Spleen (tissue), 11 donors: ENCODE data around the gene USP2. TPM values are rescaled to one million over a fixed set of nuclear protein-coding genes. Genes with fewer than 3 reads are reported as not detected.

Experiments
- DNase-seq: peaks from one replicate; pipeline ENCODE4 v3.0.0-alpha.2; 2020
- H3K27ac ChIP-seq, 8 donors: fragments of 200-600 bp; sonication (generic) in 7 of 8; 1 replicate in 4 of 8; 2 replicates in 4 of 8; pipeline versions ENCODE4 v1.5.0 to v1.8.0; 2016 to 2021; ENCODE audit warnings: inconsistent platforms in 4 of 8, mild to moderate bottlenecking in 4 of 8, moderate library complexity in 1 of 8
- H3K27me3 ChIP-seq, 7 donors: fragments of 200-600 bp; sonication (generic) in 6 of 7; replicated peaks in 1 of 7; 1 replicate in 4 of 7; 2 replicates in 3 of 7; pipeline versions ENCODE4 v1.5.0 to v1.8.0; 2016 to 2021; ENCODE audit warnings: inconsistent platforms in 3 of 7, mild to moderate bottlenecking in 1 of 7
- H3K36me3 ChIP-seq, 6 donors: fragments of 200-600 bp; sonication (generic) in 5 of 6; 1 replicate in 4 of 6; 2 replicates in 2 of 6; pipeline versions ENCODE4 v1.5.0 to v1.8.0; 2016 to 2021; ENCODE audit warnings: inconsistent platforms in 2 of 6
- H3K4me1 ChIP-seq, 6 donors: fragments of 200-600 bp; sonication (generic) in 5 of 6; 1 replicate in 3 of 6; 2 replicates in 3 of 6; pipeline versions ENCODE4 v1.5.0 to v1.8.0; 2016 to 2021; ENCODE audit warnings: inconsistent platforms in 3 of 6
- H3K4me3 ChIP-seq, 8 donors: fragments of 200-600 bp; sonication (generic) in 7 of 8; 1 replicate in 4 of 8; 2 replicates in 4 of 8; pipeline versions ENCODE4 v1.5.0 to v1.8.0; 2016 to 2021; ENCODE audit warnings: inconsistent platforms in 4 of 8, mild to moderate bottlenecking in 4 of 8, moderate library complexity in 2 of 8
- H3K9me3 ChIP-seq, 8 donors: fragments of 200-600 bp; sonication (generic) in 7 of 8; 1 replicate in 4 of 8; 2 replicates in 4 of 8; pipeline versions ENCODE4 v1.5.0 to v1.8.0; 2016 to 2021; ENCODE audit warnings: inconsistent platforms in 4 of 8
- CTCF ChIP-seq, 11 experiments: fragments of 200-600 bp in 7 of 11; fragments of 450-650 bp in 4 of 11; sonication (generic) in 4 of 11; IDR thresholded peaks in 8 of 11; conservative IDR thresholded peaks in 3 of 11; 1 replicate in 7 of 11; 2 replicates in 4 of 11; pipeline versions ENCODE4 v1.4.0 to v1.8.0; 2016 to 2021; ENCODE audit warnings: antibody characterized with exemption in 11 of 11, inconsistent platforms in 4 of 11, mild to moderate bottlenecking in 1 of 11
- POLR2A ChIP-seq, 3 donors: fragments of 450-650 bp; IDR thresholded peaks; one replicate each; pipeline ENCODE4 v1.5.1; 2017; ENCODE audit warnings: antibody characterized with exemption in 3 of 3, mild to moderate bottlenecking in 1 of 3
- POLR2AphosphoS5 ChIP-seq, 3 donors: sonication (generic); formaldehyde crosslinking; IDR thresholded peaks; one replicate each; pipeline ENCODE4 v1.5.1; 2017; ENCODE audit warnings: antibody characterized with exemption in 3 of 3
- WGBS, 5 donors: extraction: QIAGEN DNeasy Blood & Tissue Kit in 3 of 5; methylation state at CpG; one replicate each; pipeline versions ENCODE4 v1.1.5 to v1.1.7; 2013 to 2018; 5-methylcytosine and 5-hydroxymethylcytosine counted together
- intact Hi-C: fragments of 100-400 bp; cut with DNase I; formaldehyde crosslinking; loops from one replicate; pipeline ENCODE4 v1.15.0; 2023; ENCODE audit warnings: low total_unique reads
- polyA plus RNA-seq, 3 donors: library from polyadenylated mRNA; stranded (reverse); fragments of 200-250 nt; gene quantifications; one replicate each; pipeline ENCODE4 v1.2.1, GENCODE V29; 2013
- total RNA-seq, 7 donors: library from RNA; depleted of rRNA in 3 of 7; stranded (reverse); fragments of >200 nt in 3 of 7; fragmentation: NEBNext Ultra II Directional in 4 of 7; extraction: Animal tissue kit (Norgen Biotek cat#: 25700) in 4 of 7; gene quantifications; one replicate each; pipeline versions ENCODE4 v1.1.0 to v1.2.1, GENCODE V29; 2016 to 2021
- donor health status: healthy with polysubstance abuse.
- donor health status: DM: no; HTN: no; CAD: no; lungs with moderate emphysema.
- donor health status: DM: no; HTN: no; CAD: no.
- donor health status: Bipolar disorder and iron deficiency.
- donor health status: healthy.
- donor health status: DM: no; HTN: no; CAD: no.
- donor health status: DM: yes; HTN: yes; CAD: no.

The USP2 gene
- total and polyA plus RNA-seq, 10 donors = 0.15 to 0.88 (median 0.45) TPM

DNA sequence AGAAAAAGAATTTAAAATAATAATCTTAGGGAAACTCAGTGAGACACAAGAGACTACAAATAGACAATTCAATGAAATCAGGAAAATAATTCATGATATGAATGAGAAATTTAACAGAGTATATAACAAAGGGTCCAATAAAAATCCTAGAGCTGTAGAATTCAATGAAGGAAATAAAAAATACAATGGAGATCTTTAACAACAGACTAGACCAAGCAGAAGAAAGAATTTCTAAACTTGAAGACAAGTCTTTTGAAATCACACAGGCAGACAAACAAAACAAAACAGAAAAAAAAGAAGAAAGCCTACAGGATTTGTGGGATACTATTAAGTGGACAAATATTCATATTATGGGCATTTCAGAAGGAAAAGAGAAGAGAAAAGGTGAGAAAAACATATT is 16.2 kb upstream of the USP2 start:
- H3K4me3 ChIP-seq = no peak overlapping the region
- H3K36me3 ChIP-seq = no peaks in the 10 kb centered on the region
- H3K4me1 ChIP-seq = no peaks in the 10 kb centered on the region
- TF ChIP-seq CTCF (IDR thresholded peaks at IDR 0.05 in 8 of 11, conservative IDR thresholded peaks at IDR 0.05 in 3 of 11) = no peak
- TF ChIP-seq POLR2AphosphoS5 (IDR thresholded peaks at IDR 0.05) = no peak
- no peak for TF ChIP-seq POLR2A (IDR thresholded peaks at IDR 0.05)
- intact Hi-C loops = no loop called here
- H3K9me3 ChIP-seq = peaks cover 5 to 50% (median 42%) of the 10 kb centered on the region in 8 donors
- H3K27me3 ChIP-seq = peaks cover 0 to 28% (median 7%) of the 10 kb centered on the region in 7 donors
- DNase-seq = no peak
- H3K27ac ChIP-seq = no peak overlapping the region

DNA sequence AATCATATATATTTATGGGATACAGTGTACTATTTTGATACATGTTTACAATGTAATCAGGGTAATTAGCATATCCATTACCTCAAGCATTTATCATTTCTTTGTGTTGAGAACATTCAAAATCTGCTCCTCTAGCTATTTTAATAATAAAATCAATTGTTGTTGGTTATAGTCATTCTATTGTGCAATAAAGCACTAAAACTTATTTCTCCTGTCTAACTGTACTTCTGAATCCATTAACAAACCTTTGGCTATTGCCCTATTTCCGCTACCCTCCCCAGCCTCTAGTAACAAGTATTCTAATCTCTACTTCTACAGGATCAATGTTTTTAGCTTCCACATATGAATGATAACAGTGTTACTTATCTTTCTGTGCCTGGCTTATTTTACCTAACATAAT is 15.3 kb upstream of the USP2 start:
- Histone ChIP-seq H3K4me1 (no peaks in the 10 kb centered on the region), H3K27ac (no peak overlapping the region), H3K4me3 (no peak overlapping the region), H3K27me3 (peaks cover 0 to 28% (median 7%) of the 10 kb centered on the region in 7 donors), H3K9me3 (peaks cover 5 to 47% (median 42%) of the 10 kb centered on the region in 8 donors), H3K36me3 (no peaks in the 10 kb centered on the region)
- intact Hi-C loops = no loop called here
- 91 to 97% (median 95%) methylated on average over 1 of the region's 1 CpG for WGBS, 5 donors
- DNase-seq = no peak
- TF ChIP-seq CTCF (IDR thresholded peaks at IDR 0.05 in 8 of 11, conservative IDR thresholded peaks at IDR 0.05 in 3 of 11) (no peak), POLR2AphosphoS5 (IDR thresholded peaks at IDR 0.05) (no peak), POLR2A (IDR thresholded peaks at IDR 0.05) (no peak)

DNA sequence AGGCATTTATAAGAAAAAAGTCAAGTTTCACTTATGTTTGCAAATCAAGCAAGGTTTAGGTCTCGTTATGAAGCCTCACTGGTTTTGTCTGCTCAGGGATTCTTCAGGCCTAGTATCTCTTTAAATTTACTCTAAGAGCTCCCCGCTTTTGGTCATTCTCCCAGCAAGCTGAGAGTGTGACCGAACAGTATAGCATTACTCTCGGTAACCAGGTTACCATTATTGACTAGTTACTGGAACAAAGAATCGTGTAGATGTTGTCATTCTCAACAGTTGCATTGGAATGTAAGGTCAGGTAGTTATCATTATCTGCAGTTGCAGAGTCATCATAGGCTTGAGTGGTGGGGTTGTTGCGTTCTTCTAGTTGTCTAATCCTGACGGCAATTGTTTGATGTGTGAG is 9.8 kb upstream of the USP2 start:
- no peak overlapping the region for H3K27ac ChIP-seq
- WGBS, 5 donors = 86 to 93% (median 87%) methylated on average over 7 of the region's 7 CpGs

More for the DNA sequence above, 9.8 kb upstream of the USP2 start:
- H3K27me3 ChIP-seq = peaks cover 0 to 30% (median 4%) of the 10 kb centered on the region in 7 donors
- intact Hi-C loops = no loop called here
- H3K36me3 ChIP-seq = no peaks in the 10 kb centered on the region
- no peak for DNase-seq
- TF ChIP-seq POLR2A (IDR thresholded peaks at IDR 0.05) = no peak
- TF ChIP-seq CTCF (IDR thresholded peaks at IDR 0.05 in 8 of 11, conservative IDR thresholded peaks at IDR 0.05 in 3 of 11) = no peak
- TF ChIP-seq POLR2AphosphoS5 (IDR thresholded peaks at IDR 0.05) = no peak
- H3K4me1 ChIP-seq = no peaks in the 10 kb centered on the region
- no peak overlapping the region for H3K4me3 ChIP-seq
- no peaks in the 10 kb centered on the region for H3K9me3 ChIP-seq
